TTC549 (cell line): ENCODE data around the gene SBNO1.
"Not testable (repeated sequence)": the region's sequence is repeated elsewhere in the genome, so short reads cannot be mapped to it uniquely, and the experiment has no call there.

ENCODE experiments used
- FAIRE-seq: peaks from 2 replicates; lab custom pipeline; 2012; peaks lifted over from hg19 to GRCh38; lab: Jason Lieb, UNC

SBNO1 gene

GRCh38 chr12:123269896-123270213 is 94.8 kb downstream of the SBNO1 start:
- FAIRE-seq, result no peak

GRCh38 chr12:123269395-123269892 is 95.2 kb downstream of the SBNO1 start:
- no peak for FAIRE-seq

- no peak for FAIRE-seq
Observed at GRCh38 chr12:123268850-123269249, 95.8 kb downstream of the SBNO1 start.

- no peak for FAIRE-seq
Observed at GRCh38 chr12:123267991-123268843, 96.4 kb downstream of the SBNO1 start.

- FAIRE-seq, result no peak
Observed at GRCh38 chr12:123267335-123267920, 97.2 kb downstream of the SBNO1 start.

- FAIRE-seq, result no peak
Observed at GRCh38 chr12:123266679-123267277, 97.9 kb downstream of the SBNO1 start.

GRCh38 chr12:123265851-123266678 is 98.6 kb downstream of the SBNO1 start:
- FAIRE-seq, result no peak

- no peak for FAIRE-seq
Observed at GRCh38 chr12:123264642-123265041, 100.0 kb downstream of the SBNO1 start.

GRCh38 chr12:123263196-123263817 is 101.3 kb downstream of the SBNO1 start:
- FAIRE-seq, result no peak

GRCh38 chr12:123261196-123261595 is 103.5 kb downstream of the SBNO1 start:
- no peak for FAIRE-seq

GRCh38 chr12:123260081-123260480 is 104.6 kb downstream of the SBNO1 start:
- FAIRE-seq, result no peak

- no peak for FAIRE-seq
Observed at GRCh38 chr12:123258593-123258992, 106.1 kb downstream of the SBNO1 start.

GRCh38 chr12:123254853-123255446 is 109.7 kb downstream of the SBNO1 start:
- no peak for FAIRE-seq

- no peak for FAIRE-seq
Observed at GRCh38 chr12:123253641-123254459, 110.8 kb downstream of the SBNO1 start.

GRCh38 chr12:123252365-123252764 is 112.3 kb downstream of the SBNO1 start:
- not testable (repeated sequence) for FAIRE-seq

GRCh38 chr12:123251403-123252076 is 113.1 kb downstream of the SBNO1 start:
- no peak for FAIRE-seq

- FAIRE-seq, result no peak
Observed at GRCh38 chr12:123250471-123251383, 113.9 kb downstream of the SBNO1 start.

- FAIRE-seq, result not testable (repeated sequence)
Observed at GRCh38 chr12:123248996-123249741, 115.5 kb downstream of the SBNO1 start.
